GM19035 (cell line): ENCODE data around the gene P2RY8.
"Not testable (repeated sequence)": the region's sequence is repeated elsewhere in the genome, so short reads cannot be mapped to it uniquely, and the experiment has no call there.

Experiments
- ATAC-seq: cut with Tn5 transposase; IDR thresholded peaks from one replicate; pipeline ENCODE4 v1.9.1; 2021; ENCODE audit not compliant: unreplicated experiment

Gene P2RY8

DNA sequence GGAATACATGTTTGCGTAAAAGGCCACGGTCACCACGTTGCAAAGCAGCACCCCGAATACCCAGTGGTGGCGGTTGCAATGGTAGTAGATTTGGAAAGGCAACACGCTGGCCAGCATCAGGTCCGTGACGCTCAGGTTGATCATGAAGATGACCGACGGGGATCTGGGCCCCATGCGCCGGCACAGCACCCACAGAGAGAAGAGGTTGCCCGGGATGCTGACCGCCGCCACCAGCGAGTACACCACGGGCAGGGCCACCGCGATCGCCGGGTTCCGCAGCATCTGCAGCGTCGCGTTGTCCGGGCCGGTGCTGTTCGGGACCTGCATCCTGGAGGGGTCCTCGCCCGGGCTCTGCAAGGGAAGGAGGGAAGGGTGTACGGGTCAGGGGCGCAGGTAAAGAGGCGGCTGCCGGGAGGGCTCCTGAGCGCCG is 70.7 kb downstream of the P2RY8 start:
- no peak for ATAC-seq

DNA sequence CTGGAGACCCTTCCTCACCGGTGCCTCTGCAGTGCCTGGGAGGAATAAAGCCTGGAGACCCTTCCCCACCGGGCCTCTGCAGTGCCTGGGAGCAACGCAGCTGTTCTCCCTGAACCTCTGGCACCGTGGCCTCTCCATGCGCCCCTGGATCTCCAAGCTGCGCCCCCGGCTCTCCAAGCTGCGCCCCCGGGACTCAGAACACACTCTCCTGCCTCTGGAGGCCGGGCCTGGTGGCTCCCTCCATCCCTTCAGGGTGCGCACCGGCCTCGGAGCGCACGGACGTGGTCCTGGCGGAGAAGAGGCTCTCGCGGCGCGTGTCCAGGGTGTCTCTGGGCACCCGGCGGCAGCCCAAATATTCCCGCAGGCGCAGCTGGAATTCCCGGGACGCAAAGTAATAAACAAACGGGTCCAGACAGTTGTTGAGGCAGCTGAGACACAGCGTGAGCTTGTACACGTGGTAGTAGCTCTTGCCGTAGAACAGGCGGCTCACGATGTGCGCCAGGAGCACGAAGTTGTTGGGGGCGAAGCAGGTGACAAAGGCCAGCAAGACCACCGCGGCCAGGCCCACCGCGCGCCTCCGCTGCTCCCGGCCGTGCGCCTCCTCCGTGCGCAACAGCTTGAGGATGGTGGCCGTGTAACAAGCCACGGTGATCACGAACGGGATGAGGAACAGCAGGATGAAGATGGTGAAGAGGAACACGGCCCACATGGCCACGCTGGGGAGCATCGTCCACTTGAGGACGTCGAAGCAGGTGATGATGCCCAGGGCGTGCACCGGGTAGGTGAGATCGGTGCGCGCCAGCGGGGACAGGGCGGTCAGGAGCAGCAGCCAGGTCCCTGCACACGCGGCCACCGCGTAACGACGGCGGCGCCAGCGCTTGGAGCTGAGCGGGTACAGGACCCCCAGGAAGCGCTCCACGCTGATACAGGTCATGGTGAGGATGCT is 71.4 kb downstream of the P2RY8 start:
- ATAC-seq: no peak

DNA sequence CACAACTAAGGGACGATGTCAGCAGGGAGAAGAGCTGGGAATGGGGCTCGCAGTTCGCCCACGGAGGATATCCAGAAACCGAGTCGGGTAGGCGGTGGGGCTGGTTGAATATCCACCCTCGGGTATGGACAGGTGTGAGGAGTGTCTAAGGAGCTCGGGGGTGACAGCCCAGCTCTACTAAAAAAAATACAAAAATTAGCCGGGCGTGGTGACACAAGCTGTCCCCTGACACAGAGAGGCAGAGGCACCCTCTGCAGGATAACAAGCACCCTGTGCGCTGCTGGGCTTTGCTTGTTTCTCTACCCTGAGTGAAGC is 72.1 kb downstream of the P2RY8 start:
- ATAC-seq: no peak

DNA sequence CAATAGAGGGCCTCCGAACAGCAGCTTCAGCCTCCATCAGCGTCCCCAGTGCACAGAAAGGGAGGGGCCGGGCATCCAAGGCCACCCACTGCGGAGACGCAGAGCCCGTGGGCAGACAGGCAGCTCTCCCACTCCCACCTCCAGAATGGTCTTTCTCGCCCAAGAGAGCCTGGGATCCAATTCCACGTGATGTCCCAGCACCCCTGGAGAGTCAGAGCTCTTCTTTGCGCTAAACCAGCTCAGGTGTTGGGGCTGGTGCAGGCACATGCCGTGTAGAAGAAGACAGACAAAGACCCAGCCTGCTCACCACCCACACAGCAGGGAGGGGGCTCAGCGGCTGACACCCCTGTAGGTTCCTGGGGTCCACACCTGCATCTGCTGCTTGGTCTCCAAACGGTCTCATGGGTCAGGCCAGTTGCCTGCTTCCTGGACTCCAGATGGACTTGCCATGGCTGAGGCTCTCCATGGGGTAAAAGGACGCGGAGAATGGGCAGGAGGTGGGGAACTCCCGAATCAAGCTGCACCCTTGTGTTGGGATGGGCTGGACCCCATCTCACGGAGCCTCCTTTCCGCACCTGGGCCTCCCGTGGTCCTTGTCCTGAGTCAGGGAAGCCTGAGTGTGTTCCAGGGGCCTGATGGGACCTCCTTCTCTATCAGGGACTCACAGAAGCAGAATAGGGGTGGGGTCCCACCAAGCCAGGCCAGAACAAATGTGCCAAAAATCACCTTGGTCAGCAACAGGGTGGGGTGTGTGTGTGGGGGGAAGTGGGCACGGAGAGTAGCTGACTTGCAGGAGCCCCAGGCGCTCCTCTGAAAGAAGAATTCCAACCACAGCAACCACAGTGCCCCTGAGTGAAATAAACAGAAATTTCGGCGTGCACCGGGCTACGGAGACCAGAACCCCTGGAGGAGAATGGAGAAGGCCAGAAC is 72.7 kb downstream of the P2RY8 start:
- ATAC-seq: no peak

DNA sequence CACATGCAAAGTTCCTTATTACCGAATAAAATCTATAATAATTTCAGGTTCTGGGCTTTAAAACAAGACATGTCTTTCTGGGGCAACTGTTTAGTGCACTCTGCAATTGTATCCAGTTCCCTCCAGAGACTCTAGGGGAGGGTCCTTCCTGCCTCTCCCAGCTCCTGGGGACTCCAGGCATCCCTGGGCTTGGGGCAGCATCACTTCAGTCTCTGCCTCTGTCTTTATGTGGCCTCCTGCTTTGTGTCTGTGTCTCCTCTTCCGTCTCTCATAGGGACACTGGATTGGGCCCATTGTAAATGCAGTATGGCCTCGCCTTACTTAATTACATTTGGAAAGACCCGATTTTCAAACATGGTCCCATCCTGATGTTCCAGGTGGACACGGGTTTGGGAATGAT is 73.4 kb downstream of the P2RY8 start:
- ATAC-seq: no peak

DNA sequence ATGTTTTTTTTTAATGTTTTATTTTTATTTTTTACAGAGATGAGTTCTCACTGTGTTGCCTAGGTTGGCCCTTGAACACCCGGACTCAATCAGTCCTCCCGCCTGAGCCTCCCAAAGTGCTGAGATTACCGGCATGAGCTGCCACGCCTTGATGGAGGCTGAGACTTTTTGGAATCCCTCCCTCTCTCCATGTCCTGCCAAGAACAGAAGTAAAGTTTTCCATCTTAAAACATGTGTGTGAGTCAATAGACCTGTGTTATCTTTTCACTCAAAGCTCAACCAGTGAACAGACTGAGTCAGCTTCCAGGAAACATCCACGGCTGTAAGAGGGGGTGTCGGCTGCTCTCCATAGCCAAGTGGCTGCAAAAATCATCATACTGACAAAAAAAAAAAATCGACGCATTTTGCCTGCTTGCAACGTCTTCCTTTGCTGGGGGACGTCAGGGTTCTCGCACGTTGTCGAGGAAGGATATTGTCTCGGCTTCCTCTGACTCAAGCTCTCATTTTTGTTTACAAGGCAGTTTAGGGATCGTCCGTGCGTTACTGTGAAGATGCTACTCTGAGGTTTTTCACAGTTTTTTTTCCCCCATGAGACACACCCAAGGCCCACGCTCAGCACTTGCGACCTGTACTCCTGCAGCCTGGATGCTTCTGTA is 74.3 kb downstream of the P2RY8 start:
- ATAC-seq: no peak

DNA sequence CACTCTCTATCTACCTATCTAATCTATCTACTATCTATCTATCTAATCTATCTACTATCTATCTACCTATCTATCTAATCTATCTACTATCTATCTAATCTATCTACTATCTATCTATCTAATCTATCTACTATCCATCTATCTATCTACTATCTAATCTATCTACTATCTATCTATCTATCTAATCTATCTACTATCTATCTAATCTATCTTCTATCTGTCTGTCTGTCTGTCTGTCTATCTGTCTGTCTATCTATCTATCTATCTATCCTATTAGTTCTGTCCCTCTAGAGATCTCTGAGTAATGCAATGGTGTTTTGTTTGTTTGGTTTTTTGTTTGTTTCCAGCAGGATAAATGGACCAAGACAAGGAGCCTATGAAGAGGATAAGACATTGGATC is 74.9 kb downstream of the P2RY8 start:
- ATAC-seq: no peak

DNA sequence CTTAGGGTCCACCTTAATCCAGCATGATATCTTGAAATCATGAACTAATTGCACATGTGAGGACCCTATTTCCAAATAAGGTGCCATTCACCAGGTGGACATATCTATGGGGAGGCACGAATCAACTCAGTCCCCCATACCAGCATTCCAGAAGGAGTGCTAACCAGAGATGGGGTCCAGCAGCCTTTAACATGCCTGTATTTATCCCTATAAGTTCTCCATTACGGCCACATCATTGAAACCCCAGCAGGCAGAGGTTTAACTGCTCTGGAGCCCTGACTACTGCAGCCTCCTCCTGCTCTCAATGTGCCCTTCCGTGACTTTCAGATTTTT is 81.1 kb downstream of the P2RY8 start:
- no peak for ATAC-seq

DNA sequence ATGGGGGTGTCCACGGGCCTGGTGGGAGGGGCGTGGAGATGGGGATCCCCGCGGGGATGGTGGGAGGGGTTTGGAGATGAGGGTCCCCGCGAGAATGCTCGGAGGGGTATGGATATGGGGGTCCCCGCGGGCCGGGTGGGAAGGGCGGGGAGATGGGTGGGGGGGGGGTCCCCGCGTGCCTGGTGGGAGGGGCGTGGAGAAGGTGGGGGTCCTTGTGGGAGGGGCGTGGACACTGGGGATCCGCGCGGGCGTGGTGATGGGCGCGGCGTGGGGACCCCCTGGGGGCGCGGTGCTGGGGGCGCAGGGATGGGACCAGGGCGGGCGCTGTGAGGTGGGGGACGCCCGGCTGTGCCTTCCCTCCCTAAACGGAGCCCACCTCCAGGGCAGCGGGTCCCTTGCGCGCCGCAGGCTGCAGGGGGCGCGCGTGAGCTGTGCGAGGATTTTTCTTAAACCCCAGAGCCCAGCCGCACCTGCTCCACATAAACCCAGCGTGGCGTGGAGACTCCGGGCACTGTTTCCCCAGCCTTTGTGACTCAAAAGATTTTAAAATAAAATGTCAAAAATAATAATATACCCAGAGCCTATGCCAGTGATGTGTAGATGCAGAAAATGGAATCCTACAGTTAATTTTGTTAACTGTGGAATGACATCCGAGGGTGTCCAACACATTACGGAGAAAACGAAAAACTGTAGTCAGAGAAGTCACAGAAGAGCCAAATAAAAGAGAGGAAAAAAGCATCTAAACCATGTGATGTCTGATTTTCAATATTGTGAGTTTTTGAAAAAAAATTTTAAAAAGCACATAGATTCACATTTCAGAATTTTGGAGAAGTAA is 82.8 kb downstream of the P2RY8 start:
- ATAC-seq: peak; percentile 41

DNA sequence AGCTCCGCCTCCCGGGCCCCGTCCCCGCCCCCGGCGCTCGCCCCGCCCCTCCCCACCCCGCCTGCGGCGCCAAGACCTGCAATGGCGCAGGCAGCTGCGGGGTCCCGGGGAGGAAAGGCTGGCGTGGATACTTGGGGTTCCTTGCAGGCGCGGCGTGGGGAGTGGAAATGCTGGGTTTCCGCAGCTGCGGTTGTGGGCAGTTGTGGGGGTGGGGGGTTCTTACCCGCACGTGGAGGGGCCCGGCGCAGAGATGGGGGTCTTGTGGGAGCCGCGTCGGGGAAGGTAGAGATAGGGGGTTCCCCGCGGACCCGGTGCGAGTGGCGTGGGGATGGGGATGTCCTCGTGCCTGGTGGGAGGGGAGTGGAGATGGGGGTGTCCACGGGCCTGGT is 83.6 kb downstream of the P2RY8 start:
- peak; percentile 7 for ATAC-seq

DNA sequence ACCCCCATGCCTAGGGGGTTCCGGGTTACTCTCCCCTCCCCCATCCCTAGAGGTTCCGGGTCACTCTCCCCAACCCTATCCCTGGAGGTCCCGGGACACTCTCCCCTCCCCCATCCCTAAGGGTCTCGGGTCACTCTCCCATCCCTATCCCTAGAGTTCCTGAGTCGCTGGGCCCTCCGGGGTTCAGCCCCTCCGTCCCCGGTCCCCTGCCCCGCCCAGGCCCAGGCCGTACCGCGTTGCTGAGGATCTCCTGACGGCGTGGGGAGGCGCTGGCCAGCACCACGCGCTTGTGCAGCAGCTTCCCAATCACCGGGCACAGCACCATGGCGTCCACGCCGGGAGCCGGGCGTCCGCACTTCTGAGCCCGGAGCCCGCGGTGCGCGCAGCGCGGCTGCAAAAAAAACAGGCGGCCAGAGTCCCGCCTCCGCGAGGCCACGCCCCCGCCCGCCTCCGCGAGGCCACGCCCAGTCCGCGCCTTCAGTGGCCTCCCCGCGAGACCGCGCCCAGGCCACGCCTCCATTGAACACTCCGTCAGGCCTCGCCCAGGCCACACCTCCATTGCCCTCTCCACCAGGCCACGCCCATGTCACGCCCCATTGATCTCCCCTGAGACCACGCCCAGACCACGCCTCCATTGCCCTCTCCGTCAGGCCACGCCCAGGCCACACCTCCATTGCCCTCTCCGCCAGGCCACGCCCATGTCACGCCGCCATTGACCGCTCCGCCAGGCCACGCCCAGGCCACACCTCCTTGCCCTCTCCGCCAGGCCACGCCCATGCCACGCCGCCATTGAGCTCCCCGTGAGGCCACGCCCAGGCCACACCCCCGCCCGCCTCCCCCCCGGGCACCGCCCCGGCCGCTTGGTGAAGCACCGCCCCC is 84.2 kb downstream of the P2RY8 start, which contains the start of gene ASMTL:
Gene ASMTL, minus strand, starts transcription at position 394 of the 879 bp plus-strand sequence. Its CDS starts 69 bp downstream, at position 325.
- peak; percentile 74 for ATAC-seq

DNA sequence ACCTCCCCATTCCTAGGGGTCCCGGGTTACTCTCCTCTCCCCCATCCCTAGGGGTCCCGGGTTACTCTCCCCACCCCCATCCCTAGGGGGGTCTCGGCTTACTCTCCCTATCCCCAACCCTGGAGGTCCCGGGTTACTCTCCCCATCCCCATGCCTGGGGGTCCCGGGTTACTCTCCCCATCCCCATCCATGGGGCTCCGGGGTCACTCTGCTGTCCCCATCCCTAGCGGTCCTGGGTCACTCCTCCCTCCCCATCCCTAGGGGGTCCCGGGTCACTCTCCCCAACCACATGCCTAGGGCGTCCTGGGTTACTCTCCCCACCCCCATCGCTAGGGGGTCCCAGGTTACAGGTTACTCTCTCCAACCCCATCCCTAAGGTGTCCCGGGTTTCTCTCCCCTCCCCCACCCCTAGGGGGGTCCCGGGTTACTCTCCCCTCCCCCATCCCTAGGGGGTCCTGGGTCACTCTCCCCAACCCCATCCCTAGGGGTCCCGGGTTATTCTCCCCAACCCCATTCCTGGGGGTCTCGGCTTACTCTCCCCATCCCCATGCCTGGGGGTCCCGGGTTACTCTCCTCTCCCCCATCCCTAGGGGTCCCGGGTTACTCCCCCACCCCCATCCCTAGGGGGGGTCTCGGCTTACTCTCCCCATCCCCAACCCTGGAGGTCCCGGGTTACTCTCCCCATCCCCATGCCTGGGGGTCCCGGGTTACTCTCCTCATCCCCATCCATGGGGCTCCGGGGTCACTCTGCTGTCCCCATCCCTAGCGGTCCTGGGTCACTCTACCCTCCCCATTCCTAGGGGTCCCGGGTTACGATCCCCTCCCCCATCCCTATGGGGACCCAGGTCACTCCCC is 85.1 kb downstream of the P2RY8 start:
- ATAC-seq: no peak

DNA sequence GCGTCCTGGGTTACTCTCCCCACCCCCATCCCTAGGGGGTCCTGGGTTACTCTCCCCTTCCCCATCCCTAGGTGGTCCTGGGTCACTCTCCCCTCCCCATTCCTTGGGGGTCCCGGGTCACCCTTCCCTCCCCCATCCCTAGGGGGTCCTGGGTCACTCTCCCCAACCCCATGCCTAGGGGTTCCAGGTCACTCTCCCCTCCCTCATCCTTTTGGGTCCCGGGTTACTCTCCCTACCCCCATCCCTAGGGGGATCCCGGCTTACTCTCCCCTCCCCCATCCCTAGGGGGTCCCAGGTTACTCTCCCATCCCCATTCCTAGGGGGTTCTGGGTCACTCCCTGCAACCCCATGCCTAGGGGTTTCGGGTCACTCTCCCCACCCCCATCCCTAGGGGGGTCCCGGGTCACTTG is 85.7 kb downstream of the P2RY8 start:
- no peak for ATAC-seq

DNA sequence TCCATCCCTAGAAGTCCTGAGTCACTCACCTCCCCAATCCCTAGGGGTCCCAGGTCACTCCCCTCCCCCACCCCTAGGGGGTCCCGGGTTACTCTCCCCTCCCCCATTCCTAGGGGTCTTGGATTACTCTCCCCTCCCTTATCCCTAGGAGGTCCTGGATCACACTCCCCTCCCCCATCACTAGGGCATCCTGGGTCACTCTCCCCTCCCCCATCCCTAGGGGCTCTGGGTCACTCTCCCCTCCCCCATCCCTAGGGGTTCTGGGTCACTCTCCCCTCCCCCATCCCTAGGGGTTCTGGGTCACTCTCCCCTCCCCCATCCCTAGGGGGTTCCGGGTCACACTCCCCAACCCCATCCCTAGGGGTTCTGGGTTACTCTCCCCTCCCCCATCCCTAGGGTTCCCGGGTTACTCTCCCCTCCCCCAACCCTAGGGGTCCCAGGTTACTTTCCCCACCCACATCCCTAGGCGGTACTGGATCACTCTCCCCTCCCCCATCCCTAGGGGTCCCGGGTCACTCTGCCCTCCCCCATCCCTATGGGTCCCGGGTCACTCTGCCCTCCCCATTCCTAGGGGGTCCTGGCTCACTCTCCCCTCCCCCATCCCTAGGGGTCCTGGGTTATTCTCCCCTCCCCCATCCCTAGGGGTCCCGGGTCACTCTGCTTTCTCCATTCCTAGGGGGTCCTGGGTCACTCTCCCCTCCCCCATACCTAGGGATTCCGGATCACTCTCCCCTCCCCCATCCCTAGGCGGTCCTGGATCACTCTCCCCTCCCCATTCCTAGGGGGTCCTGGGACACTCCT is 86.4 kb downstream of the P2RY8 start:
- no peak for ATAC-seq

DNA sequence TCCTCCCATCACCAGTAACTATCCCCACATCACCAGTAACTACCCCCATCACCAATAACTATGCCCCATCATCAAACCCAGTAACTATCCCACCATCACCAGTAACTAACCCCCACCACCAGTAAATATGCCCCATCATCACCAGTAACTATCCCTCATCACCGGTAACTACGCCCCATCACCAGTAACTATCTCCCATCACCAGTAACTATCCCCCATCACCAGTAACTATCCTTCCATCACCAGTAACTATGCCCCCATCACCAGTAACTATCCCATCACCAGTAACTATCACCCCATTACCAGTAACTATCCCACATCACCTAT is 87.2 kb downstream of the P2RY8 start:
- ATAC-seq: no peak

DNA sequence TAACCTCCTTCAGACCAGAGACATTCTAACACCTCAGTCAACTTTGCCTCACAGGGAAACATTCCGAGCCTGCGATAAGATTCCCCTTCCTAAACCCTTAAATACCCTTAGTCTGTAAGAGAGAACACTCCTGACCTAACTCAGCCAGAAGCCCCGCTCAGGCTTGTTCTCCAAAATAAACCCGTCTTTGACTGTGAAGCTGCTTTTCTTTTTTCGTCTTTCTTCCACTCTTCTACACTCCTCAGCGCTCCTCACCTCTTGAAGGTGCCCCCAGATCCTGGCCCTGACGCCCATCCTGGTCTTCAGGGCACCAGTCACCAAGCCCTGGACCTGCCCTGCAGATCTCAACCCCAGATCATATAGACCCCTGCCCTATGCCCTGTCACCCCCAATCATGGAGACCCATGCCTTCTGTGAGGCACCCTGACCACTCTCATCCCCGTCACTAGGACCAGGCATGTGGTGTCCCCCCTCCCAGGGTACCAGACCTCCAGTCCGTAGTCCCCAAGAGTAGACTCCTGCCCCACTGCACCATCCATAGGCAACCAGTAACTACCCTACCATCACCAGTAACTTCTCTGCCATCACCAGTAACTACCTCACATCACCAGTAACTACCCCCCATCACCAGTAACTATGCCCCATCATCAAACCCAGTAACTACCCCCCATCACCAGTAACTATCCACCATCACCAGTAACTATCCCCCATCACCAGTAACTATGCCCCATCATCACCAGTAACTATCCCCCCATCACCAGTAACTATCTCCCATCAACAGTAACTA is 87.8 kb downstream of the P2RY8 start:
- ATAC-seq: no peak

DNA sequence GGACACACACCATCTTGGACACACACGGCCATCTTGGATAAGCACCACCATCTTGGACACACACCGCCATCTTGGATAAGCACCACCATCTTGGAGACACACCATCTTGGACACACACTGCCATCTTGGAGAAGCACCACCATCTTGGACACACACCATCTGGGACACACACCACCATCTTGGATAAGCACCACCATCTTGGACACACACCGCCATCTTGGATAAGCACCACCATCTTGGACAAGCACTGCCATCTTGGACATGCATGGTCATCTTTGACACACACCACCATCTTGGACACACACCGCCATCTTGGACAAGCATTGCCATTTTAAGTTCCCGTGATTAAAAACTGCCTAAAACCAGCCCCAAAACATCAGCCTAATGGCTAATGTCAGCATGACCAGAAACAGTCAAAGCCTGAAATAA is 88.4 kb downstream of the P2RY8 start:
- not testable (repeated sequence) for ATAC-seq
